ENCODE measurements around the gene CAB39L.

CAB39L gene

GRCh38 chr13:49308921-49309408, 134.9 kb downstream of the CAB39L start:
- no peak overlapping the region for H3K4me2 ChIP-seq (ENCODE audit: low read depth, low read length, poor library complexity, severe bottlenecking)
- no peaks in the 10 kb centered on the region for H3K36me3 ChIP-seq (ENCODE audit: low read length)
- H3K9ac ChIP-seq (ENCODE audit: low read length): no peak overlapping the region
- no peaks in the 10 kb centered on the region for H4K20me1 ChIP-seq (ENCODE audit: low read depth, low read length)
- no peaks in the 10 kb centered on the region for H3K27me3 ChIP-seq (ENCODE audit: low read length)
- H3K79me2 ChIP-seq (ENCODE audit: insufficient read depth, low read length): no peaks in the 10 kb centered on the region
- H3K4me3 ChIP-seq (ENCODE audit: insufficient read depth, low read length, poor library complexity, severe bottlenecking): no peak overlapping the region
- H2AFZ ChIP-seq (ENCODE audit: low read depth, low read length, severe bottlenecking): no peak overlapping the region
- no peaks in the 10 kb centered on the region for H3K9me3 ChIP-seq (ENCODE audit: insufficient read depth, low read length)
- no peaks in the 10 kb centered on the region for H3K9me2 ChIP-seq (replicated peaks; ENCODE audit: insufficient read depth, low read length)
- no peak for TF ChIP-seq CTCF (IDR thresholded peaks at IDR 0.05; ENCODE audit: insufficient read depth, low read length, poor library complexity, severe bottlenecking)
- TF ChIP-seq EZH2phosphoT487 (conservative IDR thresholded peaks at IDR 0.05; ENCODE audit: low read length): no peak
- H3K27ac ChIP-seq (ENCODE audit: low read depth, low read length): no peak overlapping the region
- no peaks in the 10 kb centered on the region for H3F3A ChIP-seq (ENCODE audit: insufficient read depth)

- Histone ChIP-seq H3K4me3 (ENCODE audit: insufficient read depth, low read length, poor library complexity, severe bottlenecking) (no peak overlapping the region), H3F3A (ENCODE audit: insufficient read depth) (no peaks in the 10 kb centered on the region), H3K4me2 (ENCODE audit: low read depth, low read length, poor library complexity, severe bottlenecking) (no peak overlapping the region), H3K9me3 (ENCODE audit: insufficient read depth, low read length) (no peaks in the 10 kb centered on the region), H3K9ac (ENCODE audit: low read length) (no peak overlapping the region), H4K20me1 (ENCODE audit: low read depth, low read length) (no peaks in the 10 kb centered on the region), H2AFZ (ENCODE audit: low read depth, low read length, severe bottlenecking) (no peak overlapping the region), H3K27me3 (ENCODE audit: low read length) (no peaks in the 10 kb centered on the region), H3K79me2 (ENCODE audit: insufficient read depth, low read length) (no peaks in the 10 kb centered on the region), H3K36me3 (ENCODE audit: low read length) (no peaks in the 10 kb centered on the region), H3K27ac (ENCODE audit: low read depth, low read length) (no peak overlapping the region), H3K9me2 (replicated peaks; ENCODE audit: insufficient read depth, low read length) (no peaks in the 10 kb centered on the region)
- TF ChIP-seq CTCF (IDR thresholded peaks at IDR 0.05; ENCODE audit: insufficient read depth, low read length, poor library complexity, severe bottlenecking): no peak
- TF ChIP-seq EZH2phosphoT487 (conservative IDR thresholded peaks at IDR 0.05; ENCODE audit: low read length): no peak
These were observed 135.6 kb downstream of the CAB39L start for GRCh38 chr13:49308097-49308875.

- TF ChIP-seq CTCF (IDR thresholded peaks at IDR 0.05; ENCODE audit: insufficient read depth, low read length, poor library complexity, severe bottlenecking): no peak
- TF ChIP-seq EZH2phosphoT487 (conservative IDR thresholded peaks at IDR 0.05; ENCODE audit: low read length): no peak
- Histone ChIP-seq H4K20me1 (ENCODE audit: low read depth, low read length) (no peaks in the 10 kb centered on the region), H3K4me2 (ENCODE audit: low read depth, low read length, poor library complexity, severe bottlenecking) (no peak overlapping the region), H3K9me2 (replicated peaks; ENCODE audit: insufficient read depth, low read length) (no peaks in the 10 kb centered on the region), H3K27me3 (ENCODE audit: low read length) (no peaks in the 10 kb centered on the region), H3K27ac (ENCODE audit: low read depth, low read length) (no peak overlapping the region), H3K9ac (ENCODE audit: low read length) (no peak overlapping the region), H3F3A (ENCODE audit: insufficient read depth) (no peaks in the 10 kb centered on the region), H2AFZ (ENCODE audit: low read depth, low read length, severe bottlenecking) (no peak overlapping the region), H3K79me2 (ENCODE audit: insufficient read depth, low read length) (no peaks in the 10 kb centered on the region), H3K4me3 (ENCODE audit: insufficient read depth, low read length, poor library complexity, severe bottlenecking) (no peak overlapping the region), H3K9me3 (ENCODE audit: insufficient read depth, low read length) (no peaks in the 10 kb centered on the region), H3K36me3 (ENCODE audit: low read length) (no peaks in the 10 kb centered on the region)
These were observed 136.5 kb downstream of the CAB39L start for GRCh38 chr13:49307365-49307764.
